Islet of Langerhans (tissue), 1 donor: ENCODE results near the gene PAQR6.

Experiments used
- FAIRE-seq: peaks from one replicate; lab custom pipeline; 2011; peaks lifted over from hg19 to GRCh38; lab: Jason Lieb, UNC

PAQR6 gene

GRCh38 chr1:156230473-156230837 lies 17.4 kb downstream of the PAQR6 start:
- no peak for FAIRE-seq

- no peak for FAIRE-seq
Measured at GRCh38 chr1:156229809-156230472, 17.9 kb downstream of the PAQR6 start.

GRCh38 chr1:156228501-156228900 lies 19.4 kb downstream of the PAQR6 start:
- no peak for FAIRE-seq

- FAIRE-seq: no peak
Measured at GRCh38 chr1:156226782-156227181, 21.1 kb downstream of the PAQR6 start.

- FAIRE-seq: no peak
Measured at GRCh38 chr1:156226116-156226538, 21.7 kb downstream of the PAQR6 start.

GRCh38 chr1:156225677-156226014 lies 22.2 kb downstream of the PAQR6 start:
- FAIRE-seq: no peak

GRCh38 chr1:156221986-156222692 lies 25.7 kb downstream of the PAQR6 start:
- FAIRE-seq: no peak

GRCh38 chr1:156220226-156220625 lies 27.6 kb downstream of the PAQR6 start:
- FAIRE-seq: no peak

- no peak for FAIRE-seq
Measured at GRCh38 chr1:156217871-156218270, 30.0 kb downstream of the PAQR6 start.

GRCh38 chr1:156216361-156217086 lies 31.3 kb downstream of the PAQR6 start:
- FAIRE-seq: peak; percentile 100

GRCh38 chr1:156214024-156214748 lies 33.7 kb downstream of the PAQR6 start:
- FAIRE-seq: no peak

GRCh38 chr1:156213644-156213966 lies 34.3 kb downstream of the PAQR6 start:
- FAIRE-seq: no peak

- no peak for FAIRE-seq
Measured at GRCh38 chr1:156212833-156213643, 34.8 kb downstream of the PAQR6 start, which contains the start of gene PMF1. Gene PMF1, plus strand, starts transcription at chr1:156213007. Its CDS starts 9 bp downstream, at chr1:156213016.

- FAIRE-seq: no peak
Measured at GRCh38 chr1:156212130-156212529, 35.7 kb downstream of the PAQR6 start.

- no peak for FAIRE-seq
Measured at GRCh38 chr1:156211243-156211642, 36.6 kb downstream of the PAQR6 start.

- FAIRE-seq: no peak
Measured at GRCh38 chr1:156204686-156205085, 43.2 kb downstream of the PAQR6 start.

GRCh38 chr1:156203331-156203730 lies 44.5 kb downstream of the PAQR6 start:
- no peak for FAIRE-seq

GRCh38 chr1:156200044-156200443 lies 47.8 kb downstream of the PAQR6 start:
- FAIRE-seq: no peak

- no peak for FAIRE-seq
Measured at GRCh38 chr1:156198831-156199349, 49.0 kb downstream of the PAQR6 start.

GRCh38 chr1:156196445-156196844 lies 51.4 kb downstream of the PAQR6 start:
- no peak for FAIRE-seq

GRCh38 chr1:156195853-156196252 lies 52.0 kb downstream of the PAQR6 start:
- FAIRE-seq: no peak

GRCh38 chr1:156194300-156194652 lies 53.6 kb downstream of the PAQR6 start:
- no peak for FAIRE-seq
